Endometrial microvascular endothelial cells (primary cell): ENCODE data around the gene GJA5. TPM values are rescaled to one million over a fixed set of nuclear protein-coding genes. Genes with fewer than 3 reads are reported as not detected.

ENCODE experiments used
- total RNA-seq: library from RNA; depleted of rRNA; stranded (reverse); fragments of >200 nt; gene quantifications from one replicate; pipeline ENCODE4 v1.2.3, GENCODE V29; 2015; ENCODE audit errors: inconsistent ontology term

The GJA5 gene
- total RNA-seq, 1 donor from 2014 or later = not detected

Other genes with a start within 250 kb of the GJA5 start
- gene BCL9, start 219.1 kb downstream of the GJA5 start, total RNA-seq = 3.0 TPM
- gene ACP6, start 90.1 kb downstream of the GJA5 start, total RNA-seq = 7.2 TPM
- gene GJA8, start 142.2 kb upstream of the GJA5 start, total RNA-seq = not detected
- 8.2 TPM for gene GPR89B, start 167.8 kb upstream of the GJA5 start, total RNA-seq